GM12872 (cell line): ENCODE measurements around the gene TMEM213.

Experiments used
- CTCF ChIP-seq: IDR thresholded peaks from 3 replicates; pipeline ENCODE4 v1.5.1; 2011; ENCODE audit warnings: low read depth, mild to moderate bottlenecking, low read length, moderate library complexity; ENCODE audit not compliant: insufficient read depth

Gene TMEM213

DNA sequence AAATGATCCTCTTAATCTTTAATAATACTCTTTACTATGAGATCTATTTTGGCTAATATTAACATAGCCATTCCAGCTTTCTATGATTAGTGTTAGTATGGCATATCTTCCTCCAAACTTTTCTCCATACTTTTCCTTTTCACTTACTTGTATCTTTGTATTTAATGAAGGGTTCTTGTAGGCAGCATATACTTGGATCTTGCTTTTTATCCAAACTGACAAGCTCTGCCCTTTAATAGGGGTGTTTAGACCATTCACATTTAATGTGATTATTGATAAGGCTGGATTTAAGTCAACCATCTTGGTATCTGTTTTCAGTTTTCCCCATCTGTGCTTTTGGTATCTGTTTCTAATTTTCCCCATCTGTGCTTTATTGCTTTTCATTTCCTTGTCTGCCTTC is 59.9 kb downstream of the TMEM213 start:
- no peak for TF ChIP-seq CTCF

DNA sequence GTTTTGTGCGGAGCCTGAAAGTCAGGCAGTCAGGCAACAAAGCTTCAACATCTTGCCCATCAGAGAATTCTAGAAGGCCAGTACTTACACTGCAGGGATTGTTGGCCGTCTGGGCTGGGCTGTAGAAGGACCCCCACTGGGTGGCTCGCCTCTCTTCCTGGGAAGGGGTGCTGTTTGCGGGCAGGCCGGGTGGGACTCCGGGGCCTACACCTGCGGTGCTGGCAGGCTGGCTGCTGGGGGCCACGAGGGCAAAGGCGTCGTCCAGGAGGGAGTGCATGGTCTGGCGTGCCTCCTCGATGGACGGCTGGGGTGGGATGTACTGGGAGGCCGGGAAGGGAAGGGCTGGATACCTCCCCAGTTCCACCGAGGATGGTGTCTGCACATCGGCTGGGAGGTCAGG is 63.3 kb downstream of the TMEM213 start:
- no peak for TF ChIP-seq CTCF

DNA sequence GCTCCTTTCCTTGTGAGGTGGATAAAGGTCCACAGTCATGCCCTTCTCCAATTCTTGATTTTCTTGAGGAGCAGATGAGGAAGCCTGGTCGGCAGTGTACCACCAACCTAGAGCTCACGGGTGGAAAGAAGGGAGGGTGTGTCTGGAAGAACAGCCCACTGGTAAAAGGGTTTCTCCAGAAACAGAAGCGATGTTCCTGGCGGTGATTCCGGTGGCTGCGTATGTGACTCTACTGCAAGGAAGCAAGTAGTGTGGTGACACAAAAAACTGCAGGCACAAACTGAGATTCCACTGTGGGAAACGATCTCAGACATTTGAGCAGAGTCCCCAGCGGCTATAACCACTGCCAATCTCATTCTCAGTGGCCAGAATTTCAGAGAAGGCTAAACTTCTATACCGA is 66.1 kb downstream of the TMEM213 start:
- no peak for TF ChIP-seq CTCF

GRCh38 chr7:138864667-138865066 is 66.9 kb downstream of the TMEM213 start:
- no peak for TF ChIP-seq CTCF

DNA sequence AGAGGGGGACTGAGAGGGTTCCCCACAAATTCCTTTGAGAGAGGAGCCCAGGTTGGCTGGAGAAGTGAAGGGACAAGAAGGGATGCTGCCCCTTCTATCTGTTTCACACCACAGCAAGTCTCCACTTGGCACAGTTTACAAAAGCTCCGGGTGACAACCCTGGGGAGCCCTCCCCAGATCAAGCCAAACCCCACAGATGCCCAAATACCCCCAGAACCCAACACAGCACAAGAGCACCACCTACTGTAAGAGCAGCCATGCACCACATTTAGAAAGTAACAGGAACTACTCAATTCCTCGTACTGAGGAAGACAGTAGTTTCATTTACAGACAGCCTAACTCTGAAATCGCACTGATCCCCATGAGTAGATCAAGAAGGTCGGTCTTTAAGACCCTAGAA is 68.0 kb downstream of the TMEM213 start:
- TF ChIP-seq CTCF = peak; percentile 57

GRCh38 chr7:138866353-138866752 is 68.6 kb downstream of the TMEM213 start:
- TF ChIP-seq CTCF = no peak

GRCh38 chr7:138867744-138868143 is 70.0 kb downstream of the TMEM213 start:
- TF ChIP-seq CTCF = no peak

DNA sequence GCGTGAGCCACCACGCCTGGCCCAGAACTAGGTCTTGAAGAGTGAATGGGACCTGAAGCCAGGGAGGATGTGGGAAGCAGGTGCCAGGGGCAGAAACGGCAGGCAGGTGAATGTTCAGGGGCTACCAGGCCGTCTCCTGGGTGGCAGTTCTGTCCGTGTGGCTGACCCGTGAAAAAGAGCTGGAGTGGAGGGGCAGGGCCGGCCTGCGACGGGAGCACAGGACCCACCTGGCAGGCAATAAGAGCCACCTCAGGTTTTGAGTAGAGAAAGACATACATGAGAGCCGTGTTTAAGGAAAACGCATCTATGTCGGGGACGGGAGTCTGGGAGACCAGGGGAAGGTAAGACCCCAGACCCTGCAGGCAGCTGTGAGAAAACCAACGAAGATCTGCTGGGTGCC is 70.9 kb downstream of the TMEM213 start:
- TF ChIP-seq CTCF = no peak
